ENCODE measurements around the gene ATAT1. TPM values are rescaled to one million over a fixed set of nuclear protein-coding genes. Genes with fewer than 3 reads are reported as not detected.

Gene ATAT1
- total and polyA plus RNA-seq, 2 of the 13 experiments (the other 11 are each of a cell fraction or from before 2014, with no cell fraction given) = 9.2 to 23.6 TPM

DNA sequence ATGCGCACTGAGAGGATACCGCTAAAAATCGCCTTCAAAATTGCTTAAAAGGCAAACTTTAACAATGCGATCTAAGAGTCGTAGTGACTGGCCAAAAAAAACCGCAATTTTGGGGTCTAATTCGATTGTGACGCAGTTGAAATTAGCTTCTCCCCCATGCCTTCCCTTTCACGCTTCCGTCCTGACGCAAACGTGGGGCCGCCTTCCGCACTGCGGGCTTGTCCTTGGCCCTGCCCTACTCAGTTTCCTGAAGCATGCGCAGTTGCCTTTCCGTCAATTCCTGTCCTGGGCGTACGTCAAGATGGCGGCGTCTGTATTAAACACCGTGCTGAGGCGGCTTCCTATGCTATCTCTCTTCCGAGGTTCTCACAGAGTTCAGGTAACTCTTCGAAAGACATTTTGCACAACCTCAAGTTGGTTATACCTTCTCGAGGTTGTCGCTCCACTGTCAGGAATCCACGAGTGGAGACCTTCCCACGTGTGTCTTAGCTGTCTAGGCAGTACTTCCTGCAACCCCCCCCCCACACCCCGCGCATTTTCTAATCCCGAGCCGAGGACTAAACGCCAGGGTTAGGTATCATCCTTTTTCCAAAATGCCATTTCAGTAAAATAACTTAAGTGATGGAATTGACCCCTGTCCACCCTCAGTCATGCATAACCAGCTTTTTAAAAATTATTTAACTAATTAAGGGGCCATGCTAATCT is 9.0 kb upstream of the ATAT1 start, which contains the start of gene MRPS18B (continued):
- TF ChIP-seq, protein P1, sequence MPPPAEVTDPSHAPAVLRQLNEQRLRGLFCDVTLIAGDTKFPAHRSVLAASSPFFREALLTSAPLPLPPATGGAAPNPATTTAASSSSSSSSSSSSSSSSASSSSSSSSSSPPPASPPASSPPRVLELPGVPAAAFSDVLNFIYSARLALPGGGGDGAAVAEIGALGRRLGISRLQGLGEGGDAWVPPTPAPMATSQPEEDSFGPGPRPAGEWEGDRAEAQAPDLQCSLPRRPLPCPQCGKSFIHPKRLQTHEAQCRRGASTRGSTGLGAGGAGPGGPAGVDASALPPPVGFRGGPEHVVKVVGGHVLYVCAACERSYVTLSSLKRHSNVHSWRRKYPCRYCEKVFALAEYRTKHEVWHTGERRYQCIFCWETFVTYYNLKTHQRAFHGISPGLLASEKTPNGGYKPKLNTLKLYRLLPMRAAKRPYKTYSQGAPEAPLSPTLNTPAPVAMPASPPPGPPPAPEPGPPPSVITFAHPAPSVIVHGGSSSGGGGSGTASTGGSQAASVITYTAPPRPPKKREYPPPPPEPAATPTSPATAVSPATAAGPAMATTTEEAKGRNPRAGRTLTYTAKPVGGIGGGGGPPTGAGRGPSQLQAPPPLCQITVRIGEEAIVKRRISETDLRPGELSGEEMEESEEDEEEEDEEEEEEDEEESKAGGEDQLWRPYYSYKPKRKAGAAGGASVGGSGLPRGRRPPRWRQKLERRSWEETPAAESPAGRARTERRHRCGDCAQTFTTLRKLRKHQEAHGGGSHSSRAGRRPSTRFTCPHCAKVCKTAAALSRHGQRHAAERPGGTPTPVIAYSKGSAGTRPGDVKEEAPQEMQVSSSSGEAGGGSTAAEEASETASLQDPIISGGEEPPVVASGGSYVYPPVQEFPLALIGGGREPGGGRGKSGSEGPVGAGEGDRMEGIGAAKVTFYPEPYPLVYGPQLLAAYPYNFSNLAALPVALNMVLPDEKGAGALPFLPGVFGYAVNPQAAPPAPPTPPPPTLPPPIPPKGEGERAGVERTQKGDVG (CRISPR knock-in tag; IDR thresholded peaks at IDR 0.05; ENCODE audit: borderline replicate concordance) = peak; percentile 29; the same call in 1 of the 2 replicates
- TF ChIP-seq HNRNPLL (IDR thresholded peaks at IDR 0.05; ENCODE audit: low read depth, low read length, poor library complexity, severe bottlenecking) (peak; percentile 95), ZNF350 (CRISPR knock-in tag; IDR thresholded peaks at IDR 0.05; ENCODE audit: borderline replicate concordance, low read depth) (peak; percentile 87), AKAP8 (CRISPR knock-in tag; IDR thresholded peaks at IDR 0.05) (no peak), GFI1 (CRISPR knock-in tag; IDR thresholded peaks at IDR 0.05; ENCODE audit: borderline replicate concordance) (no peak), BRCA1 (CRISPR knock-in tag; IDR thresholded peaks at IDR 0.05) (peak; percentile 67; the same call in 1 of the 2 replicates), PRPF4 (IDR thresholded peaks at IDR 0.05; ENCODE audit: low read depth, low read length, poor library complexity, severe bottlenecking) (no peak), ZNF720 (CRISPR knock-in tag; IDR thresholded peaks at IDR 0.05) (no peak), U2AF2 (IDR thresholded peaks at IDR 0.05; ENCODE audit: low read depth, low read length) (no peak)
- TF ChIP-seq, protein P2, sequence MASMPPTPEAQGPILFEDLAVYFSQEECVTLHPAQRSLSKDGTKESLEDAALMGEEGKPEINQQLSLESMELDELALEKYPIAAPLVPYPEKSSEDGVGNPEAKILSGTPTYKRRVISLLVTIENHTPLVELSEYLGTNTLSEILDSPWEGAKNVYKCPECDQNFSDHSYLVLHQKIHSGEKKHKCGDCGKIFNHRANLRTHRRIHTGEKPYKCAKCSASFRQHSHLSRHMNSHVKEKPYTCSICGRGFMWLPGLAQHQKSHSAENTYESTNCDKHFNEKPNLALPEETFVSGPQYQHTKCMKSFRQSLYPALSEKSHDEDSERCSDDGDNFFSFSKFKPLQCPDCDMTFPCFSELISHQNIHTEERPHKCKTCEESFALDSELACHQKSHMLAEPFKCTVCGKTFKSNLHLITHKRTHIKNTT (CRISPR knock-in tag; IDR thresholded peaks at IDR 0.05) = no peak
- TF ChIP-seq, protein P3, sequence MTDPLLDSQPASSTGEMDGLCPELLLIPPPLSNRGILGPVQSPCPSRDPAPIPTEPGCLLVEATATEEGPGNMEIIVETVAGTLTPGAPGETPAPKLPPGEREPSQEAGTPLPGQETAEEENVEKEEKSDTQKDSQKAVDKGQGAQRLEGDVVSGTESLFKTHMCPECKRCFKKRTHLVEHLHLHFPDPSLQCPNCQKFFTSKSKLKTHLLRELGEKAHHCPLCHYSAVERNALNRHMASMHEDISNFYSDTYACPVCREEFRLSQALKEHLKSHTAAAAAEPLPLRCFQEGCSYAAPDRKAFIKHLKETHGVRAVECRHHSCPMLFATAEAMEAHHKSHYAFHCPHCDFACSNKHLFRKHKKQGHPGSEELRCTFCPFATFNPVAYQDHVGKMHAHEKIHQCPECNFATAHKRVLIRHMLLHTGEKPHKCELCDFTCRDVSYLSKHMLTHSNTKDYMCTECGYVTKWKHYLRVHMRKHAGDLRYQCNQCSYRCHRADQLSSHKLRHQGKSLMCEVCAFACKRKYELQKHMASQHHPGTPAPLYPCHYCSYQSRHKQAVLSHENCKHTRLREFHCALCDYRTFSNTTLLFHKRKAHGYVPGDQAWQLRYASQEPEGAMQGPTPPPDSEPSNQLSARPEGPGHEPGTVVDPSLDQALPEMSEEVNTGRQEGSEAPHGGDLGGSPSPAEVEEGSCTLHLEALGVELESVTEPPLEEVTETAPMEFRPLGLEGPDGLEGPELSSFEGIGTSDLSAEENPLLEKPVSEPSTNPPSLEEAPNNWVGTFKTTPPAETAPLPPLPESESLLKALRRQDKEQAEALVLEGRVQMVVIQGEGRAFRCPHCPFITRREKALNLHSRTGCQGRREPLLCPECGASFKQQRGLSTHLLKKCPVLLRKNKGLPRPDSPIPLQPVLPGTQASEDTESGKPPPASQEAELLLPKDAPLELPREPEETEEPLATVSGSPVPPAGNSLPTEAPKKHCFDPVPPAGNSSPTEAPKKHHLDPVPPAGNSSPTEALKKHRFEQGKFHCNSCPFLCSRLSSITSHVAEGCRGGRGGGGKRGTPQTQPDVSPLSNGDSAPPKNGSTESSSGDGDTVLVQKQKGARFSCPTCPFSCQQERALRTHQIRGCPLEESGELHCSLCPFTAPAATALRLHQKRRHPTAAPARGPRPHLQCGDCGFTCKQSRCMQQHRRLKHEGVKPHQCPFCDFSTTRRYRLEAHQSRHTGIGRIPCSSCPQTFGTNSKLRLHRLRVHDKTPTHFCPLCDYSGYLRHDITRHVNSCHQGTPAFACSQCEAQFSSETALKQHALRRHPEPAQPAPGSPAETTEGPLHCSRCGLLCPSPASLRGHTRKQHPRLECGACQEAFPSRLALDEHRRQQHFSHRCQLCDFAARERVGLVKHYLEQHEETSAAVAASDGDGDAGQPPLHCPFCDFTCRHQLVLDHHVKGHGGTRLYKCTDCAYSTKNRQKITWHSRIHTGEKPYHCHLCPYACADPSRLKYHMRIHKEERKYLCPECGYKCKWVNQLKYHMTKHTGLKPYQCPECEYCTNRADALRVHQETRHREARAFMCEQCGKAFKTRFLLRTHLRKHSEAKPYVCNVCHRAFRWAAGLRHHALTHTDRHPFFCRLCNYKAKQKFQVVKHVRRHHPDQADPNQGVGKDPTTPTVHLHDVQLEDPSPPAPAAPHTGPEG (CRISPR knock-in tag; IDR thresholded peaks at IDR 0.05) = no peak; the same call in none of the 2 replicates
- TF ChIP-seq, protein P4, sequence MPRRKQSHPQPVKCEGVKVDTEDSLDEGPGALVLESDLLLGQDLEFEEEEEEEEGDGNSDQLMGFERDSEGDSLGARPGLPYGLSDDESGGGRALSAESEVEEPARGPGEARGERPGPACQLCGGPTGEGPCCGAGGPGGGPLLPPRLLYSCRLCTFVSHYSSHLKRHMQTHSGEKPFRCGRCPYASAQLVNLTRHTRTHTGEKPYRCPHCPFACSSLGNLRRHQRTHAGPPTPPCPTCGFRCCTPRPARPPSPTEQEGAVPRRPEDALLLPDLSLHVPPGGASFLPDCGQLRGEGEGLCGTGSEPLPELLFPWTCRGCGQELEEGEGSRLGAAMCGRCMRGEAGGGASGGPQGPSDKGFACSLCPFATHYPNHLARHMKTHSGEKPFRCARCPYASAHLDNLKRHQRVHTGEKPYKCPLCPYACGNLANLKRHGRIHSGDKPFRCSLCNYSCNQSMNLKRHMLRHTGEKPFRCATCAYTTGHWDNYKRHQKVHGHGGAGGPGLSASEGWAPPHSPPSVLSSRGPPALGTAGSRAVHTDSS (CRISPR knock-in tag; conservative IDR thresholded peaks at IDR 0.05) = no peak
- TF ChIP-seq, protein P5, sequence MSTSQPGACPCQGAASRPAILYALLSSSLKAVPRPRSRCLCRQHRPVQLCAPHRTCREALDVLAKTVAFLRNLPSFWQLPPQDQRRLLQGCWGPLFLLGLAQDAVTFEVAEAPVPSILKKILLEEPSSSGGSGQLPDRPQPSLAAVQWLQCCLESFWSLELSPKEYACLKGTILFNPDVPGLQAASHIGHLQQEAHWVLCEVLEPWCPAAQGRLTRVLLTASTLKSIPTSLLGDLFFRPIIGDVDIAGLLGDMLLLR (CRISPR knock-in tag; IDR thresholded peaks at IDR 0.05) = peak; percentile 90; the same call in 1 of the 2 replicates
